ENCODE data around the gene SHFL. TPM values are rescaled to one million over a fixed set of nuclear protein-coding genes. Genes with fewer than 3 reads are reported as not detected.
A peak's percentile ranks its signal among the peaks of the same experiment; 100 is the strongest.

The SHFL gene
- total RNA-seq = 10 to 100 TPM; 28.9 to 95.3 (median 39.0) TPM

GRCh38 chr19:10085641-10086590 is at the start of gene SHFL:
SHFL (plus strand) TSS chr19:10086317; CDS start chr19:10086428, 111 bp downstream.
- H3K4me1 ChIP-seq = peaks cover 4 to 17% (median 8%) of the 10 kb centered on the region in 4 donors
- no peaks in the 10 kb centered on the region for H3K27me3 ChIP-seq
- TF ChIP-seq EP300 (IDR thresholded peaks at IDR 0.05) (no peak), POLR2A (IDR thresholded peaks at IDR 0.05) (peak in 3 of 4 donors; percentile 31 to 73 (median 38)), CTCF (IDR thresholded peaks at IDR 0.05) (peak in 2 of 6 experiments; percentile 24 to 35), POLR2AphosphoS5 (IDR thresholded peaks at IDR 0.05) (peak; percentile 19 to 63)
- peak; percentile 82 to 97 for DNase-seq
- no peaks in the 10 kb centered on the region for H3K9me3 ChIP-seq
- H3K27ac ChIP-seq = peak within 1 kb of the TSS; percentile 85 to 93 (median 92)
- ATAC-seq (ENCODE audit: low FRiP score in 2 of 2) = peak; percentile 88 to 96
- 17 to 28% methylated on average over 8 to 19 of the region's 81 CpGs for WGBS, 2 donors
- H3K4me3 ChIP-seq = peak within 1 kb of the TSS; percentile 91 to 100 (median 95)
- peaks cover 0 to 18% (median 9%) of the 10 kb centered on the region in 4 donors for H3K36me3 ChIP-seq

- TF ChIP-seq EP300 (IDR thresholded peaks at IDR 0.05) (no peak), CTCF (IDR thresholded peaks at IDR 0.05) (no peak), POLR2A (IDR thresholded peaks at IDR 0.05) (no peak), POLR2AphosphoS5 (IDR thresholded peaks at IDR 0.05) (no peak)
- Histone ChIP-seq H3K36me3 (no peaks in the 10 kb centered on the region), H3K9me3 (no peaks in the 10 kb centered on the region), H3K27ac (no peak overlapping the region), H3K4me3 (no peak overlapping the region), H3K4me1 (no peaks in the 10 kb centered on the region), H3K27me3 (peaks cover 0 to 3% (median 0%) of the 10 kb centered on the region in 4 donors)
- WGBS, 2 donors = 52 to 69% methylated on average over 4 to 5 of the region's 5 CpGs
- no peak for ATAC-seq (ENCODE audit: low FRiP score in 2 of 2)
- no peak for DNase-seq
These were observed 49.5 kb upstream of the SHFL start for GRCh38 chr19:10036601-10037071.

GRCh38 chr19:10037367-10037766 is 48.8 kb upstream of the SHFL start:
- no peak overlapping the region for H3K4me3 ChIP-seq
- no peak for ATAC-seq (ENCODE audit: low FRiP score in 2 of 2)
- WGBS, 2 donors = 52 to 70% methylated on average over 3 to 4 of the region's 4 CpGs
- no peak overlapping the region for H3K27ac ChIP-seq
- peaks cover 0 to 6% (median 2%) of the 10 kb centered on the region in 4 donors for H3K9me3 ChIP-seq
- TF ChIP-seq POLR2A (IDR thresholded peaks at IDR 0.05) = no peak
- TF ChIP-seq CTCF (IDR thresholded peaks at IDR 0.05) = no peak
- TF ChIP-seq POLR2AphosphoS5 (IDR thresholded peaks at IDR 0.05) = no peak
- no peak for TF ChIP-seq EP300 (IDR thresholded peaks at IDR 0.05)
- peaks cover 0 to 2% (median 0%) of the 10 kb centered on the region in 4 donors for H3K27me3 ChIP-seq
- DNase-seq = no peak
- no peaks in the 10 kb centered on the region for H3K4me1 ChIP-seq
- no peaks in the 10 kb centered on the region for H3K36me3 ChIP-seq

GRCh38 chr19:10037809-10038208 is 48.3 kb upstream of the SHFL start:
- 52 to 61% methylated on average over 5 of the region's 5 CpGs for WGBS, 2 donors
- no peak for TF ChIP-seq CTCF (IDR thresholded peaks at IDR 0.05)
- TF ChIP-seq EP300 (IDR thresholded peaks at IDR 0.05) = no peak
- TF ChIP-seq POLR2AphosphoS5 (IDR thresholded peaks at IDR 0.05) = no peak
- TF ChIP-seq POLR2A (IDR thresholded peaks at IDR 0.05) = no peak
- ATAC-seq (ENCODE audit: low FRiP score in 2 of 2) (no peak), DNase-seq (no peak)
- Histone ChIP-seq H3K27ac (no peak overlapping the region), H3K4me3 (no peak overlapping the region), H3K9me3 (peaks cover 0 to 10% (median 5%) of the 10 kb centered on the region in 4 donors), H3K36me3 (no peaks in the 10 kb centered on the region), H3K27me3 (no peaks in the 10 kb centered on the region), H3K4me1 (no peaks in the 10 kb centered on the region)
